Sigmoid colon (tissue), 7 donors: ENCODE measurements around the gene SSUH2. TPM values are rescaled to one million over a fixed set of nuclear protein-coding genes. Genes with fewer than 3 reads are reported as not detected.
"Not testable (repeated sequence)": the region's sequence is repeated elsewhere in the genome, so short reads cannot be mapped to it uniquely, and the experiment has no call there.

Experiments
- DNase-seq: peaks from one replicate; pipeline ENCODE4 v3.0.0-alpha.2; 2019
- H3K27ac ChIP-seq, 4 donors: fragments of 200-600 bp; sonication (generic); one replicate each; pipeline ENCODE4 v1.5.1; 2016 to 2019; ENCODE audit warnings: mild to moderate bottlenecking in 1 of 4
- H3K27me3 ChIP-seq, 3 donors: fragments of 200-600 bp; sonication (generic); one replicate each; pipeline ENCODE4 v1.5.1; 2019; ENCODE audit warnings: mild to moderate bottlenecking in 1 of 3
- H3K36me3 ChIP-seq, 4 donors: fragments of 200-600 bp; sonication (generic); one replicate each; pipeline ENCODE4 v1.5.1; 2016 to 2019
- H3K4me1 ChIP-seq, 4 donors: fragments of 200-600 bp; sonication (generic); one replicate each; pipeline ENCODE4 v1.5.1; 2017 to 2019
- H3K4me3 ChIP-seq, 4 donors: fragments of 200-600 bp; sonication (generic); one replicate each; pipeline ENCODE4 v1.5.1; 2017 to 2019; ENCODE audit warnings: mild to moderate bottlenecking in 2 of 4, moderate library complexity in 1 of 4
- H3K9me3 ChIP-seq, 4 donors: fragments of 200-600 bp in 3 of 4; sonication (generic) in 3 of 4; one replicate each; pipeline versions ENCODE4 v1.5.1 to v1.6.1; 2013 to 2019
- EP300 ChIP-seq, 4 donors: sonication (generic); formaldehyde crosslinking; IDR thresholded peaks; one replicate each; pipeline ENCODE4 v1.6.1; 2017; ENCODE audit warnings: antibody characterized with exemption in 4 of 4
- POLR2A ChIP-seq, 2 donors: fragments of 450-650 bp; IDR thresholded peaks; one replicate each; pipeline ENCODE4 v1.6.1; 2016; ENCODE audit warnings: antibody characterized with exemption in 2 of 2, mild to moderate bottlenecking in 2 of 2, moderate library complexity in 2 of 2
- POLR2AphosphoS5 ChIP-seq, 4 donors: sonication (generic); formaldehyde crosslinking; IDR thresholded peaks; one replicate each; pipeline ENCODE4 v1.6.1; 2017; ENCODE audit warnings: antibody characterized with exemption in 4 of 4
- WGBS, 2 donors: extraction: QIAGEN DNeasy Blood & Tissue Kit; methylation state at CpG; one replicate each; pipeline ENCODE4 v1.1.7; 2013; 5-methylcytosine and 5-hydroxymethylcytosine counted together
- intact Hi-C: fragments of 100-400 bp; cut with DNase I; formaldehyde crosslinking; loops from one replicate; pipeline ENCODE4 v1.15.1; 2023
- polyA plus RNA-seq, 3 donors: library from polyadenylated mRNA; stranded (reverse); fragments of 200-250 nt; gene quantifications; one replicate each; pipeline ENCODE4 v1.2.3, GENCODE V29; 2013
- total RNA-seq, 4 donors: library from RNA; depleted of rRNA; stranded (reverse); fragments of >200 nt; gene quantifications; one replicate each; pipeline ENCODE4 v1.1.0, GENCODE V29; 2016
- TF ChIP-seq, protein P1 (sequence below), 4 experiments: fragments of 450-650 bp in 3 of 4; fragments of 200-600 bp in 1 of 4; IDR thresholded peaks; one replicate each; pipeline ENCODE4 v1.5.1; 2016 to 2019; ENCODE audit warnings: antibody characterized with exemption in 4 of 4, mild to moderate bottlenecking in 3 of 4, moderate library complexity in 2 of 4
- donor health status: healthy with polysubstance abuse.
- donor health status: Bipolar disorder and iron deficiency.
- donor health status: healthy.

SSUH2 gene
- total and polyA plus RNA-seq, 7 donors = 0.16 to 4.4 (median 0.95) TPM; not detected in 2

DNA sequence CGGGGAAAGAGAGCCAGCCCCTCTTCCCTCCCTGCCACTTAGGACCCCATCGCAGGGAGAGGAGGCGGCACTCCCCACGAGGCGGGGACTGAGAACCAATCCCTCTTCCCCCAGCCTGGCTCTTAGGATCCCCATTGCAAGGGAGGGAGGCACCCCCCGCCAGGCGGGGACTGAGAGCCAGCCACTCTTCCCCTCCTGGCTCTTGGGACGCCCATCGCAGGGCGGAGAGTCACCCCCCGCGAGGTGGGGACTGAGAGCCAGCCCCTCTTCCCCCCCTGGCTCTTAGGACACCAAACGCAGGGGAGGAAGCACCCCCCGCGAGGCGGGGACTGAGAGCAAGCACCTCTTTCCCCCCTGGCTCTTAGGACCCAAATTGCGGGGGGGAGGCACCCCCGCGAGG is 34.2 kb upstream of the SSUH2 start:
- no peak for DNase-seq
- Histone ChIP-seq H3K4me1 (no peaks in the 10 kb centered on the region), H3K36me3 (no peaks in the 10 kb centered on the region), H3K9me3 (no peaks in the 10 kb centered on the region), H3K27me3 (peaks cover 0 to 34% (median 0%) of the 10 kb centered on the region in 3 donors), H3K27ac (no peak overlapping the region), H3K4me3 (no peak overlapping the region)
- no peak for TF ChIP-seq POLR2A (IDR thresholded peaks at IDR 0.05)
- intact Hi-C loops = no loop called here
- 60% methylated on average over 18 of the region's 19 CpGs; no CpG with 5 or more reads in 1 of the 2 donors for WGBS, 2 donors

DNA sequence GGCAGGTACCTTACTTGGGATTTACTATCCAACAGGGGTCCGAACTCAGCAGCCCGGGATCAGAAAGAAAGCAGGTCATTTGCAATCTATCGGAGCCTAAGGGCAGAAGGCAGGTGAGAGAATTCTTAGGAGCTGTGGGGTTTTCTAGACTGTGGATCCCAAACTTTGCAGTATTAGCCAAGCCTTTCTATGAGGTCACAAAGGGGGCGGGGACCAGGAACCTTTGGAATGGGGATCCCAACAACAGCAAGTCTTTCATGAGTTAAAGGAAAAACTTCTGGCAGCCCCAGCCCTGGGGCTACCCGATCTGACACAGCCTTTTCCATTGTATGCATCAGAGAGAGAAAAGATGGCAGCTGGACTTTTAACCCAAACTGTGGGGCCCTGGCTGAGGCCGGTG is 32.7 kb upstream of the SSUH2 start:
- H3K27ac ChIP-seq = peak overlapping the region in 1 of 4 donors; percentile 20
- H3K4me3 ChIP-seq, intact Hi-C loops: not testable (repeated sequence)

DNA sequence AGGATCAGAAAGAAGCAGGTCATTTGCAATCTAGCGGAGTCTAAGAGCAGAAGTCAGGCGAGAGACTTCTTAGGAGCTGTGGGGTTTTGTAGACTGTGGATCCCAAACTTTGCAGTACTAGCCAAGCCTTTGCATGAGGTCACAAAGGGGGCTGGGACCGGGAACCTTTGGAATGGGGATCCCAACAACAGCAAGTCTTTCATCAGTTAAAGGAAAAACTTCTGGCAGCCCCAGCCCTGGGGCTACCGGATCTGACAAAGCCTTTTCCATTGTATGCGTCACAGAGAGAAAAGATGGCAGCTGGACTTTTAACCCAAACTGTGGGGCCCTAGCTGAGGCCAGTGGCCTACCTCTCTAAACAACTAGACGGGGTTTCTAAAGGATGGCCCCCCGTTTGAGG is 31.0 kb upstream of the SSUH2 start:
- H3K4me1 ChIP-seq, intact Hi-C loops, H3K36me3 ChIP-seq, H3K9me3 ChIP-seq, H3K4me3 ChIP-seq, DNase-seq, H3K27ac ChIP-seq: not testable (repeated sequence)
- peaks cover 0 to 28% (median 0%) of the 10 kb centered on the region in 3 donors for H3K27me3 ChIP-seq
- WGBS, 2 donors = 71 to 85% methylated on average over 7 of the region's 7 CpGs

More for the DNA sequence above, 32.7 kb upstream of the SSUH2 start:
- WGBS, 2 donors = 78 to 87% methylated on average over 6 of the region's 6 CpGs
- H3K4me1 ChIP-seq, H3K36me3 ChIP-seq, DNase-seq, H3K9me3 ChIP-seq: not testable (repeated sequence)
- H3K27me3 ChIP-seq = peaks cover 0 to 34% (median 0%) of the 10 kb centered on the region in 3 donors

DNA sequence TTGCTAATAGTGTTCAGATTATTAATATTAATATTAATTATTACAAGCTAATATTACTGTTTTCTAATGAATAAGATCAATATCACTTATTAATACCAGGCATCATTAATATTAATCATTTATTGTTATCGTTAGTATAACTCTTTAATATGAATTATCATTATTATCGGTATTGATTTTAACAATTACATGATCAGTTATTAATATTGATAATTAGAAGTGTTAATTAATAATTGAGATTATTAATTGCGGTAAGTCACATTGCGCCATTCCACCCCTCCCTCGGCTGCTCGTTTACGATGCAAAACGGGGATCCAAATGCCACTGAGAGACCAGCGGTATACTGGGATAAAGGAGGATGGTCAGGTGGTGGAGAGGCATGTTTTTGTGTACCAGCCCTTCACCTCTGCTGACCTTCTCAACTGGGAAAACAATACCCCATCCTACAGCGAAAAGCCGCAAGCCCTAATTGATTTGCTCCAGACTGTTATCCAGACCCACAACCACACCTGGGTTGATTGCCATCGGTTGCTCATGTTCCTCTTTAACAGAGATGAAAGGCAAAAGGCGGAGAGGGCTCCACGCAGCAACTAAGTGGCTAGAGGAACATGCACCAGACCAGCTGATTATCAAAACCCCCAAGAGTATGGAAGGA is 28.6 kb upstream of the SSUH2 start:
- no peak for DNase-seq
- Histone ChIP-seq H3K9me3 (no peaks in the 10 kb centered on the region), H3K4me1 (no peaks in the 10 kb centered on the region), H3K27me3 (peaks cover 0 to 6% (median 0%) of the 10 kb centered on the region in 3 donors), H3K36me3 (no peaks in the 10 kb centered on the region), H3K27ac (no peak overlapping the region), H3K4me3 (no peak overlapping the region)
- TF ChIP-seq EP300 (IDR thresholded peaks at IDR 0.05) (no peak), POLR2A (IDR thresholded peaks at IDR 0.05) (no peak), POLR2AphosphoS5 (IDR thresholded peaks at IDR 0.05) (no peak)
- TF ChIP-seq, protein P1, sequence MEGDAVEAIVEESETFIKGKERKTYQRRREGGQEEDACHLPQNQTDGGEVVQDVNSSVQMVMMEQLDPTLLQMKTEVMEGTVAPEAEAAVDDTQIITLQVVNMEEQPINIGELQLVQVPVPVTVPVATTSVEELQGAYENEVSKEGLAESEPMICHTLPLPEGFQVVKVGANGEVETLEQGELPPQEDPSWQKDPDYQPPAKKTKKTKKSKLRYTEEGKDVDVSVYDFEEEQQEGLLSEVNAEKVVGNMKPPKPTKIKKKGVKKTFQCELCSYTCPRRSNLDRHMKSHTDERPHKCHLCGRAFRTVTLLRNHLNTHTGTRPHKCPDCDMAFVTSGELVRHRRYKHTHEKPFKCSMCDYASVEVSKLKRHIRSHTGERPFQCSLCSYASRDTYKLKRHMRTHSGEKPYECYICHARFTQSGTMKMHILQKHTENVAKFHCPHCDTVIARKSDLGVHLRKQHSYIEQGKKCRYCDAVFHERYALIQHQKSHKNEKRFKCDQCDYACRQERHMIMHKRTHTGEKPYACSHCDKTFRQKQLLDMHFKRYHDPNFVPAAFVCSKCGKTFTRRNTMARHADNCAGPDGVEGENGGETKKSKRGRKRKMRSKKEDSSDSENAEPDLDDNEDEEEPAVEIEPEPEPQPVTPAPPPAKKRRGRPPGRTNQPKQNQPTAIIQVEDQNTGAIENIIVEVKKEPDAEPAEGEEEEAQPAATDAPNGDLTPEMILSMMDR (IDR thresholded peaks at IDR 0.05) = no peak
- intact Hi-C loops = no loop called here
- WGBS, 2 donors = 78 to 89% methylated on average over 14 of the region's 14 CpGs

DNA sequence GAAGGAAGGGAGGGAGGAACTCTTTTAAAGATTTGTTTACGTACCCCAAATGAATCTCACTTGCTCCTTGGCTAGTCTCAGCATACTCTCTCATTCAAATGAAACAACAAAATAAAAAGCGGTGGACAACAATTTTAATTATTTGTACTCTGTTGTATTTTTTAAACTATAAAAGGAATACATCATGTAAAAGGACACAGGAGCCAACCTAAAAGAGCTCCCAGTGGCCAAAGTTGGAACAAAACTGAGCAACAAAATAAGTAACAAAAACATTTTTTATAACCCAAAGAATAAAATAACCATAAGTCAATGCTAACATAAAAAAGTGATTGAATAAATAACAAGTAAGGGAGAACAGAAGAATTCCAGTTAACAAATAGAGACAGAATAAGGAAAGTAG is 24.4 kb upstream of the SSUH2 start:
- Histone ChIP-seq H3K9me3 (no peaks in the 10 kb centered on the region), H3K4me3 (no peak overlapping the region), H3K4me1 (no peaks in the 10 kb centered on the region), H3K36me3 (no peaks in the 10 kb centered on the region), H3K27me3 (no peaks in the 10 kb centered on the region), H3K27ac (no peak overlapping the region)
- DNase-seq = no peak
- TF ChIP-seq POLR2A (IDR thresholded peaks at IDR 0.05) = no peak
- TF ChIP-seq POLR2AphosphoS5 (IDR thresholded peaks at IDR 0.05) = no peak
- TF ChIP-seq, protein P1 (IDR thresholded peaks at IDR 0.05) = no peak
- no peak for TF ChIP-seq EP300 (IDR thresholded peaks at IDR 0.05)
- intact Hi-C loops = no loop called here
- 83 to 85% methylated on average over 2 of the region's 2 CpGs for WGBS, 2 donors

DNA sequence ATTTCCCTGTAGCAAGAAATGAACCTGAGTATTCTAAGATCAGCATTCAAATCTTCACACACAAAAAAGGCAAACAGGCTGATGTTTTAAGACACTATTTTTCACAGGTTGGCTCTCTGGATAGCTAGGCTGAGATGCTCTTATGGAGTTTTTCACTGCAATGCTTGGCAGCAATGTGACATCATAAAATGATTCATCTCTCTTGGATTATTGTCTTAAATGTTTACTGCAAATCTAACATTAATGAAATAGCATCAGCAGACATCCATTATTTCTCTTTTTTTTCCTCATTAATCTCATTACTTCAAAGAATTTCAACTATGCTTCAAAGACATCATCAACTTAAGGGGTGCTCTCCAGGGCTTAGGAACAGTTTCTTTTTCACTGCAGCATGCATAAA is 23.6 kb upstream of the SSUH2 start:
- H3K36me3 ChIP-seq = no peaks in the 10 kb centered on the region
- no peak overlapping the region for H3K4me3 ChIP-seq
- H3K27me3 ChIP-seq = no peaks in the 10 kb centered on the region
- no peaks in the 10 kb centered on the region for H3K4me1 ChIP-seq
- intact Hi-C loops = no loop called here
- no peaks in the 10 kb centered on the region for H3K9me3 ChIP-seq
- no peak for DNase-seq
- TF ChIP-seq POLR2A (IDR thresholded peaks at IDR 0.05) = no peak
- no peak for TF ChIP-seq POLR2AphosphoS5 (IDR thresholded peaks at IDR 0.05)
- TF ChIP-seq EP300 (IDR thresholded peaks at IDR 0.05) = no peak
- TF ChIP-seq, protein P1 (IDR thresholded peaks at IDR 0.05) = no peak
- H3K27ac ChIP-seq = no peak overlapping the region
